Esophagus squamous epithelium (tissue), 4 donors: ENCODE measurements around the gene DAPK1.

ENCODE experiments used
- CTCF ChIP-seq, 6 experiments: fragments of 450-650 bp in 4 of 6; fragments of 200-600 bp in 2 of 6; sonication (generic) in 2 of 6; IDR thresholded peaks; one replicate each; pipeline ENCODE4 v1.5.1; 2016 to 2019; ENCODE audit warnings: antibody characterized with exemption in 6 of 6, mild to moderate bottlenecking in 4 of 6, moderate library complexity in 4 of 6
- POLR2A ChIP-seq, 4 donors: fragments of 450-650 bp; IDR thresholded peaks; one replicate each; pipeline ENCODE4 v1.6.1; 2017; ENCODE audit warnings: antibody characterized with exemption in 4 of 4, mild to moderate bottlenecking in 4 of 4, moderate library complexity in 3 of 4

GRCh38 chr9:87520172-87520683 lies 22.6 kb downstream of the DAPK1 start:
- no peak for TF ChIP-seq CTCF (IDR thresholded peaks at IDR 0.05)
- TF ChIP-seq POLR2A (IDR thresholded peaks at IDR 0.05): no peak
